Measurements from ENCODE around the gene UNC13D. TPM values are rescaled to one million over a fixed set of nuclear protein-coding genes. Genes with fewer than 3 reads are reported as not detected.

UNC13D gene
- total RNA-seq, 1 donor from 2014 or later = 4.7 TPM

GRCh38 chr17:75846692-75847613 lies 2.7 kb upstream of the UNC13D start:
- Histone ChIP-seq H3K4me3 (ENCODE audit: low read depth, low read length) (no peak overlapping the region), H3K27me3 (ENCODE audit: control insufficient read depth, insufficient read depth, low read length) (no peaks in the 10 kb centered on the region), H3K36me3 (ENCODE audit: control insufficient read depth, insufficient read depth, low read length) (peaks cover 35% of the 10 kb centered on the region)
- FAIRE-seq (no peak), DNase-seq (ENCODE audit: low read depth) (no peak)
- TF ChIP-seq, protein P1, sequence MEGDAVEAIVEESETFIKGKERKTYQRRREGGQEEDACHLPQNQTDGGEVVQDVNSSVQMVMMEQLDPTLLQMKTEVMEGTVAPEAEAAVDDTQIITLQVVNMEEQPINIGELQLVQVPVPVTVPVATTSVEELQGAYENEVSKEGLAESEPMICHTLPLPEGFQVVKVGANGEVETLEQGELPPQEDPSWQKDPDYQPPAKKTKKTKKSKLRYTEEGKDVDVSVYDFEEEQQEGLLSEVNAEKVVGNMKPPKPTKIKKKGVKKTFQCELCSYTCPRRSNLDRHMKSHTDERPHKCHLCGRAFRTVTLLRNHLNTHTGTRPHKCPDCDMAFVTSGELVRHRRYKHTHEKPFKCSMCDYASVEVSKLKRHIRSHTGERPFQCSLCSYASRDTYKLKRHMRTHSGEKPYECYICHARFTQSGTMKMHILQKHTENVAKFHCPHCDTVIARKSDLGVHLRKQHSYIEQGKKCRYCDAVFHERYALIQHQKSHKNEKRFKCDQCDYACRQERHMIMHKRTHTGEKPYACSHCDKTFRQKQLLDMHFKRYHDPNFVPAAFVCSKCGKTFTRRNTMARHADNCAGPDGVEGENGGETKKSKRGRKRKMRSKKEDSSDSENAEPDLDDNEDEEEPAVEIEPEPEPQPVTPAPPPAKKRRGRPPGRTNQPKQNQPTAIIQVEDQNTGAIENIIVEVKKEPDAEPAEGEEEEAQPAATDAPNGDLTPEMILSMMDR (IDR thresholded peaks at IDR 0.05; ENCODE audit: insufficient read depth, low read length, severe bottlenecking) = no peak

- DNase-seq (ENCODE audit: low read depth) = no peak
Observed at GRCh38 chr17:75845933-75846691, 1.9 kb upstream of the UNC13D start.

GRCh38 chr17:75845058-75845711 lies 981 bp upstream of the UNC13D start:
- TF ChIP-seq, protein P1 (IDR thresholded peaks at IDR 0.05; ENCODE audit: insufficient read depth, low read length, severe bottlenecking) = peak; percentile 87
- Histone ChIP-seq H3K4me3 (ENCODE audit: low read depth, low read length) (peak overlapping the region; percentile 39), H3K36me3 (ENCODE audit: control insufficient read depth, insufficient read depth, low read length) (peaks cover 30% of the 10 kb centered on the region), H3K27me3 (ENCODE audit: control insufficient read depth, insufficient read depth, low read length) (no peaks in the 10 kb centered on the region)
- peak; percentile 64 for DNase-seq (ENCODE audit: low read depth)
- no peak for FAIRE-seq

More at GRCh38 chr17:75845933-75846691, 1.9 kb upstream of the UNC13D start:
- Histone ChIP-seq H3K36me3 (ENCODE audit: control insufficient read depth, insufficient read depth, low read length) (peaks cover 30% of the 10 kb centered on the region), H3K4me3 (ENCODE audit: low read depth, low read length) (no peak overlapping the region), H3K27me3 (ENCODE audit: control insufficient read depth, insufficient read depth, low read length) (no peaks in the 10 kb centered on the region)
- TF ChIP-seq, protein P1 (IDR thresholded peaks at IDR 0.05; ENCODE audit: insufficient read depth, low read length, severe bottlenecking) = no peak
- FAIRE-seq = no peak

- Histone ChIP-seq H3K36me3 (ENCODE audit: control insufficient read depth, insufficient read depth, low read length) (peaks cover 31% of the 10 kb centered on the region), H3K4me3 (ENCODE audit: low read depth, low read length) (peak overlapping the region; percentile 39), H3K27me3 (ENCODE audit: control insufficient read depth, insufficient read depth, low read length) (no peaks in the 10 kb centered on the region)
- TF ChIP-seq, protein P1 (IDR thresholded peaks at IDR 0.05; ENCODE audit: insufficient read depth, low read length, severe bottlenecking) = no peak
- FAIRE-seq (no peak), DNase-seq (ENCODE audit: low read depth) (peak; percentile 51)
Observed at GRCh38 chr17:75844530-75845057, 390 bp upstream of the UNC13D start.

GRCh38 chr17:75842963-75843576 lies 1.1 kb downstream of the UNC13D start:
- TF ChIP-seq, protein P1 (IDR thresholded peaks at IDR 0.05; ENCODE audit: insufficient read depth, low read length, severe bottlenecking) = no peak
- FAIRE-seq = no peak
- peaks cover 22% of the 10 kb centered on the region for H3K36me3 ChIP-seq (ENCODE audit: control insufficient read depth, insufficient read depth, low read length)
- peak overlapping the region; percentile 39 for H3K4me3 ChIP-seq (ENCODE audit: low read depth, low read length)
- no peak for DNase-seq (ENCODE audit: low read depth)
- no peaks in the 10 kb centered on the region for H3K27me3 ChIP-seq (ENCODE audit: control insufficient read depth, insufficient read depth, low read length)
